GM19099 (cell line): Measurements from ENCODE around the gene EML6.

Source experiments
- POLR2A ChIP-seq: IDR thresholded peaks from 3 replicates; pipeline ENCODE4 v1.6.1; 2011; ENCODE audit warnings: low read depth; ENCODE audit not compliant: insufficient read length; ENCODE audit errors: extremely low read depth

Gene EML6

DNA sequence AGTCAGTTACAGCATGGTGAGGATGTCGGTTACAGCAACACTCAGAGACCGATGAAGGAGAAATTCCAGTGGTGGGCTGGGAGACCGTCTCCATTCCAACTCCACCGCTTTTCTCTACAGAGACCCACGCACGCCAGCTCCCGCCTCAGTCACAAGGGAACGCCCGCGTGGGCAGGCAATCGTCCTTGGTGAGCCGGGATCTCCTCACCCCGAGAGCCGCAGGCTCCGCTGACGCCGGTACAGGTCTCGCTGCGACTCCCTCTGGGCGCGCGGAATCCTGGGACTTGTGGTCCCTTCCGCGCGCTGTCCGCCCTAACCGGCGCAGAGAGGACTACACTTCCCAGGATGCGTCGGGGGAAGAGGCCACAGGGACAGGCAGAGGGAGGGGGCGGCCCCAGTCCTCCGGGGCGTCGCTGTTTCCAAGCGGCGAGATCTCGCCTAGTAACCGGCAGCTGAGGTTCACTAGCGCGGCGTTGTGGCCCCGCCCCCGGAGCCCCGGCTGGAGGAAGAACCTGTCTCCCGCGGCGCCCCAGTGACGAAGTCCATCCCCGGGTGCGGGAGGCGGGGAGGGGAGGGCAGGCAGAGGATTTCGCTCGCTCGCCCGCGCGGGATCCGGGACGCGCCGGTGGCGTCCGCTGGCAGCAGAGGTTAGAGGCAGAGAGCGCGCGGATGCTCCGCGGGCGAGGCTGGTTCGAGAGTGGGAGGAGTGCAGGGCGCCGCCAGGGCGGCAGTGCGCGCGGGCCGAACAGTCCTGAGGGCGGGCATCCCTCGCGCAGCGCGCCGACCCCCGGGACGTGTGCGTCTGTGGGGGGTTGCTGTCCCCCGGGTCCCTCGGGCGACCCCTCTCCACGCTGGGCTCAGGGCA, at the start of gene EML6:
Gene EML6, plus strand, starts transcription at position 532 of the 865 bp plus-strand sequence. CDS start 1,400 bp downstream, outside the sequence.
- no peak for TF ChIP-seq POLR2A

DNA sequence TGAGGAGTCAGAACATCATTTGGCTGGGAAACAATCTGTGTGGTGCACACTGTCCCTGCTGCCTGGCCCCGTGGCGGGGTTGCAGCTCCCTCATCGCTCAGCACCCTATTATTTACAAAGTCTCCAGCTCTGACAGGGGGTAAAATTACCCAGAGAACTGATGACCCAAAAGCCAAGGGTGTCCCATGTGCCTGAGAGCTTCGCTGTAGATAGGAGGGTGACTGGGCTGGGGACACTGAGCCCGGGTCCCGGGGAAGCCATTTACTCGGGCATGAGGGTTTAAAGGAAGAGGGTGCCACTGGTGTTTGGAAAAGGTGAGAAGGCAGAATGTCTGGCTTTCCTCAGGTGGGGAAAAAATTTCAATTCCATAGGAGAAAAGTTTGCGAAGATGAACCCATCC, 48.2 kb upstream of the EML6 start:
- TF ChIP-seq POLR2A: no peak

DNA sequence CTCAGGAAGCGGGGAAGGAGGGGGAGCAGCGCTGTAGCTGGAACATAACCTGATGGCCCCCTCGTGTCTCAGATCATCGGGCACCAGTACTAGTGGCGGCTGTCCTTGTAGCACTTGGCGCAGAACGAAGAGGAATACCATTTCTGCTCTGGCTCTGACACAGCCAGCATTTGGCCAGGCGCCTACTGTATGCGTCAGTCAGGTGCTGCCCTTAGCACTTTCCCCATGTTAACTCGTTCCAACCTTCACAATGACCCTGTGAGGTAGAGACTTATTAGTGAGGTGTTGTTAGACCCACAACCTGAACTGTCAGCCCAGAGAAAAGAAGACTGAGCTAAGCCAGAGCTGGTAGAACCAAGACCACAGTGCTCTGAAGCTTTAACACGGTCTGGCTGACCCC, 47.7 kb upstream of the EML6 start:
- TF ChIP-seq POLR2A: no peak

DNA sequence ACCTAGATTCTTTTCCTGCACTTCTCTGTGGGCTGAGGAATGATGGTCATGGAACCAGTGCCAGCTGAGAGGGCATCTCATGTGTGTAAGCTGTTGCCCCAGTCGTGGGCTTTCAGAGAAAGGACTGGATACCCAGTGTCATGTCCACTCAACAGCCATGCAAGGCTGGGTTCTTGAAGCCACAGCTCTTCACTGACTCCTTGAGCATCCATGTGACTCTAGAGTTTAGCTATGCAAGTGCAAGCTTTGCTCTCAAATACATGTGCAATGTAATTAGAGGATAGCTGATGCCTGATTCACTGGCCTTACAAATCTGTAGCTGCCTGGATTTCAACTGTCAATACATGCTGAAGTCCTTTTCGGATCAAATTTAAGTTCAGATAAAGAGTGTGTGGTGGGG, 46.8 kb upstream of the EML6 start:
- no peak for TF ChIP-seq POLR2A

DNA sequence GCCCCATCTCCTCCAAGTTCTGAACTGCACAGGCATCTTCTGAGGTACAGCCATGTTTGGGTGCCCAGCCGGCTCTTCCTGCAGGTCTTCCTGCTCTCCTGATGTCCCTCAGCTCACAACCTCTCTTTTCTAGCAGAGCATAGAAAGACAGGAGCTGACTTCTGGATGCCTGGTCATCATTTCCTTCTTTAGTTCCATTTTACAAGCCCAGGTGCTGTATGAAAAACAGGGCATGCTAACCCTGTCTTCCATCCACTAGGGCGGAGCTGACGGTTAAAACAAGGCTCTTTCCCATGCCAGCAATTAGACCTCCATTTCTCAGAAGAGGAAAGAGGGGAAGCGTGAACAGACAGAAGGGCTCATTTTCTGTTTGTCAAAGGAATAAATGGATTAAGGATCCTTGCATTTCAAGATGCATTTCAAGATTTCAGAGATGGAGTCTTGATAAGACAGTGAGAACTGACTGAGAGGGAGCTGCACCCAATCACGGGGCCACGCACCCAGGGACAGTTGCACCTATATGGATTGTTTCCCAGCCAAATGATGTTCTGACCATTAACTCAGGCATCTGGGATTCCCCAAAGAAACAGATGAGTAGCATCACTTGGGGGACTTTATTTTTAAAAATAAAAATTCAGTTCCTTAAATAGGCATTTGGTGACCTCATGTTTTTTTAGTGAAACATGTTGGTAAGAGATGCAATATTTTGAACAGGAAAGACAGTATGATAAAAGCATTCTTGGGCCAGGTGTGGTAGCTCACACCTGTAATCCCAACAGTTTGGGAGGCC, 45.8 kb upstream of the EML6 start:
- no peak for TF ChIP-seq POLR2A

DNA sequence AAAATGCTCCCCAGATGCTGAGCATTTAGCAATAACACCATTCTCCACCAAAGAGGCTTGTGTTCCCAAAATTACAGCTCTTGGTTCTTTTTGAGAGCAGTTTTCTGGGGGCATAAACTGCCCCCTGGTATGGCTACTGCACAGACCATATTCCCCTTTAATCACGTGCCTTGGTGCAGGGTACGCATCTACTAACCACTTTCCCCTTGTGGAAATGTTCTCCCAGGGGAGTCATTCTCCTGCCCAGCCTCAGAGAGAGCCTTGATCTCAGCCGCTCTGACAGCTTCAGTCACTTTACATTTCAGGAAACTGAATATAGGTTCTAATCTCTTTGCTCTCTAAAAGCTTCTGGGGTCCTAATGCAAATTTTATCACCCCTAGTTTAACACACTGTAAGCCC, 44.7 kb upstream of the EML6 start:
- no peak for TF ChIP-seq POLR2A

DNA sequence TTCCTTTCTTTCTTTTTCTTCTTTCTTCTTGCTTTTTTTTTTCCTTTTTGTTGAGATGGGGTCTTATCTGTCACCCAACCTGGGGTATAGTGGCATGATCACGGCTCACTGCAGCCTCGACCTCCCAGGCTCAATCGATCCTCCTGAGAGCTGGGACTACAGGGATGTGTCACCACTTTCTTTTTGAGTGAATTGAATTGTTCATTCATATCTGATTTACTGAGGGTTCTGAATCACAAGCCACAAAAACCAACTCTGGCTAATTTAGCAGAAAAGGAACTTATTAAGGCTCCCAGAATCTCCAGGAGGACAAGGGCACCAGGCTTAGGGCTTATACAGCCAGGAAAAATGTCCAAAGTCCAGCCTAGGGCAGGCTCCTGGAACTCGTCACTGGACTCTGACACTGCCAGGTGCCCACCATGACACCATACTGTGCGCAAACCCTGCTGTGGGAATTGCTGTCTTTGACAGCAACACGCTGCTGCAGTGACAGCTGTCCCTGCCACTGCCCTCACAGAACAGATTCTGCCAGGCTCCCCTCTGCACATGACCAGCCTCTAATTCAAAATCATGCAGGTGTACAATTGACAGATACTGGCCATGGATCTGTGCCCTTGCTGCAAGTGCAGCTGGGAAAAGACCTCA, 42.9 kb upstream of the EML6 start:
- TF ChIP-seq POLR2A: no peak

DNA sequence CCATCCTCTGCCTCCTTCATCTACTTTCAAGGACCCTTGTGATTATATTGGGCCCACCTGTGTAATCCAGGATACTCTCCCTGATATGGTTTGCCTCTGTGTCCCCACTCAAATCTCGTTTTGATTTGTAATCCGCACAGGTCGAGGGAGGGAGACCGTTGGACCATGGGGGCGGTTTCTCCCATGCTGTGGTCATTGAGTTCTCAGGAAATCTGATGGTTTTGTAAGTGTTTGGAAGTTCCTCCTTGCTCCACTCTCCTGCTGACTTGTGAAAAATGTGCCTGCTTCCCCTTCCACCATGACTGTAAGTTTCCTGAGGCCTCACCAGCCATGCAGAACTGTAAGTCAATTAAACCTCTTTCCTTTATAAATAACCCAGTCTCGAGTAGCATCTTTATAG, 42.0 kb upstream of the EML6 start:
- no peak for TF ChIP-seq POLR2A

DNA sequence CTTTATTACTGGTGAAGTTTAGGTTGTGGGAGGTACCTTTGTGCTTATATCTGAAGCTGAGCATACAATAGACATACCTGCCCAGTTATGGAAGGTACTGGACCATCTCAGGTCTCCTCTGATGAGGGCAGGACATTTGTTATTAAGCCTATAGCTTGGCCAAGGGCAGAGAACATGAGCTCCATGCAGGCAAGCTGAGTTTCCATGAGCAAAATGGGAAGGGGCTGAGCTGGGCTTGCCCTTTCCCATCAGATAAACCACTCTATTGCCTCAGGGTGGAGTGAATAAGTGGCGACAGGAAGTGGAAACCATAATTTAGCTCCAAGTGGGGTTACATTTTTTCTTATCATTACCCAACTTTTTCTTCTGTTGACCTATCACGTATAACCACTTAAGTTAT, 39.9 kb upstream of the EML6 start:
- TF ChIP-seq POLR2A: no peak

DNA sequence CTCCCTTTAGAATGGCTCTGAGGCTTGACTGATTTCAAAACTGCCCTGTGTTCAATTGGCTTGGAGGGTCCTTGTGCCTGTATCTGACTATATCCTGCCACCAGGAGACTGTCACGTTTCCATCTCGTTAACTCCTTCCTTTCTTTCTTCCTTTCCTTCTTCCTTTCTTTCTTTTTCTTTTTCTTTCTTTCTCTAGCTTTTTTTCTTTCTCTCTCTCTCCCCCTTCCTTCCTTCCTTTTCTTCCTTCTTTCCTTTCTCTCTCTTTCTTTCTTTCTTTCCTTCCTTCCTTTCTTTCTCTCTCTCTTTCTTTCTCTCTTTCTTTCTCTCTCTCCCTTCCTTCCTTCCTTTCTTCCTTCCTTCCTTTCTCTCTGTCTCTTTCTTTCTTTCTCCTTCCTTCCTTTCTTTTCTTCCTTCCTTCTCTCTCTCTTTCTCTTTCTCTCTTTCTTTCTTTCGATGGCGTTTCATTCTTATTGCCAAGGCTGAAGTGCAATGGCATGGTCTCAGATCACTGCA, 38.1 kb upstream of the EML6 start:
- no peak for TF ChIP-seq POLR2A

DNA sequence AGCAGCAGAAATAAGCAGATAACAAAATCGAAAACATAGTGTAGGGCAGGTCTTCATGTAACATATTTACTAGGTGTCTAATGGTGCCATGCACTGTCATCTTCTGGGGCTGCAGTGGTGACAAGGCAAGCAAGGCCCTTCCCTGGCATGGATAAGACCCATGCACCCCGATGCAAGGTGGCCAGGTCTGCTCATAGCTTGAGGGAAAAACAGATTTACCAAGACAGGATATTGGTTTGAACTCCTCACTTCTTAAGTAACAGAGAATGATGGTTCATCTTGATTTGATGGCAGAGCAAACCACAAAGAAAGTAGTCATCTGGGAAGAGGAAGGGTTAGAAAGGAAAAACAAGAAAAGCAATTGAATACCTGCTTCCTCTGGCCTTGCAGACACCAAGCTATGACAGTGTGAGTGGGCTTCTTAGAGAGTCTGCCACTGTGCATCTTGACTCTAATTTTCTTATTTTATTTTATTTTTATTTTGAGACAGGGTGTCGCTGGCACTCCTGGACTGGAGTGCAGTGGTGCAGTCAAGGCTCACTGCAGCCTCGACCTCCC, 35.8 kb upstream of the EML6 start:
- TF ChIP-seq POLR2A: no peak

DNA sequence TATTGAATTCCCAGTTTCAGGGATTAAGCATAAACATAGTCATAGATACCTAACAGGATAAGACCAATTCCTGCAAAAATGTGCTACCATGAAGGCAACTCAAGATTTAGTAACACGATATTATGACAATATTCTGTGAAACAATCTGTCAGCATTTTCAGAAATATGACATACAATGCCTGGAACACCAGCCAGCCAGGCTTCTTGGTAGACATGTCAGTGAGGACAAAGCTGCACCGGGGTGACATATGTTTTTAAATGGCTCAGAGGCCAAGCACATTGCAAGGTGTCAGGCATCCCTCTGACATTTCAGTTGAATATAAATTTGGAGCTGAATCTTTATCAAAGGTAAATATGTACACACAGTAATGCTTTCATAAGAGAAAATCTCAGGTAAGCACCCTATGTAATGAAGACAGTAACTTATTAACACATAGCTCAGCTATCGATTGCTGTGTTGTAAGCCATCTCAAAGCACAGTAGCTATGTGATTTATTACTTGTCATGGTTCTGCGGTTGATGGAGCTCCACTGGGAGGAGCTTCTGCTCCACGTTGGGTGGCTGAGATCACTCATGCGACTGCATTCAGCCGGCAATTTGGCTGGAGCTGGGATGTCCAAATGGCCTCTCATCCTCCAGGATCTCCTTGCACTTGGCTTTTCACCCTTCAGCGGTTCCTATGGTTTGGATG, 31.9 kb upstream of the EML6 start:
- no peak for TF ChIP-seq POLR2A

DNA sequence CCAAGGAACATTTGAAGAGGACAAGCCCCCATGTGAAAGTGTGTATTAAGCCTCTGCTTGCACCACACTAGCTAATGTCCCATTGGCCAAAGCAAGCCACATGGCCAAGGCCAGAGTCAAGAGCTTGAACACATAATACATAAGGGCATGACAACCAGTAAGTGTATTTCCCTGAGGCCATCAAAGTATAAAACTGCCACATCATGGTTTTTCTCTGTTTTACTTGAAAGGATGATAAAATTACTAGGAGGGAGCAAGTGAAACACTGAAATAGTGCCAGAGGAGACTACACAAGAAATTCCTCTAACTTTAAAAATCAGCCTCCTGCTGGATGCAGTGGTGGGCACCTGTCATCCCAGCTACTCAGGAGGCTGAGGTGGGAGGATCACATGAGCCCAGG, 30.9 kb upstream of the EML6 start:
- TF ChIP-seq POLR2A: no peak

DNA sequence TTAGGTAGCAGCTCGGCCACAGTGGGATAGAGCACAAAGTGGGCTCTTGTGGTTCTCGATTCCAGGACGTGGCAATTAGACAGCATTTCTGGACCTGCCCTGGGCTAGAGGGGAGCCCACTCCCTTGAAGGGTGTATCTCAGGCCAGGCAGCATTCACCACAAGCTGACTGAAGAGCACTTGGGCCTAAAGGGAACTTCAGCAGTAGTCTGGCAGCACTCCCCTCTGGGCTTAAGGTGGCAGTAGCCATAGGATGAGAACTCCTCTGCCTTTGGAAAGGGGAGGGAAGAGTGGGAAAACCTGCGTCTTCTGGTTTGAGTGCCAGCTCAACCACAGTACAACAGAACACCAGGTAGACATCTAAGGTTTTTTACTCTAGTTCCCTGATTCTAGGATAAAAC, 28.1 kb upstream of the EML6 start:
- TF ChIP-seq POLR2A: no peak

DNA sequence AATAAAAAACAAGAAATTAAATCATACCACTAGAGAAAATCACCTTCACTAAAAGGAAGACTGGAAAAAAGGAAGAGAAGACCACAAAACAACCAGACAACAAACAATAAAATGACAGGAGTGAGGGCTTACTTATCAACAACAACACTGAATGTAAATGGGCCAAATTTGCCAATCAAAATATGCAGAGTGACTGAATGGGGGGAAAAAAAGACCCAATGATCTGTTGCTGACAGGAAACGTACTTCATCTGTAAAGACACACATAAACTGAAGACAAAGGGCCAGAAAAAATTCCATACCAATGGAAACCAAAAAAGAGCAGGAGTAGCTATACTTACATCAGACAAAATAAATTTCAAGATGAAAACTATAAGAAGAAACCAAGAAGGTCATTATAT, 25.5 kb upstream of the EML6 start:
- TF ChIP-seq POLR2A: no peak

DNA sequence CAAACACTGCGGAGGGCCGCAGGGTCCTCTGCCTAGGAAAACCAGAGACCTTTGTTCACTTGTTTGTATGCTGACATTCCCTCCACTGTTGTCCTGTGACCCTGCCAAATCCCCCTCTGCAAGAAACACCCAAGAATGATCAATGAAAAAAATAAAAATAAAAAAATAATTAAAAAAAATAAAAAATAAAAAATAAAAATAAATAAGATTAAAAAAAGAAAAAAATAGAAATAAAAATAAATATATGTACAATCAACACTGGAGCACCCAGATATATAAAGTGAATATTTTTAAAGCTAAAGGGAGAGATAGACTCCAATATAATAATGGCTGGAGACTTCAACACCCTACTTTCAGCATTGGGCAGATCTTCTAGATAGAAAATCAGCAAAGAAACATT, 23.8 kb upstream of the EML6 start:
- no peak for TF ChIP-seq POLR2A
